Fibroblast of skin of right biceps (primary cell): ENCODE measurements around the gene TREH.
"Not testable (repeated sequence)": the region's sequence is repeated elsewhere in the genome, so short reads cannot be mapped to it uniquely, and the experiment has no call there.

Source experiments
- DNase-seq: peaks from one replicate; pipeline ENCODE4 v3.0.0-alpha.2; 2013

Gene TREH, protein sequence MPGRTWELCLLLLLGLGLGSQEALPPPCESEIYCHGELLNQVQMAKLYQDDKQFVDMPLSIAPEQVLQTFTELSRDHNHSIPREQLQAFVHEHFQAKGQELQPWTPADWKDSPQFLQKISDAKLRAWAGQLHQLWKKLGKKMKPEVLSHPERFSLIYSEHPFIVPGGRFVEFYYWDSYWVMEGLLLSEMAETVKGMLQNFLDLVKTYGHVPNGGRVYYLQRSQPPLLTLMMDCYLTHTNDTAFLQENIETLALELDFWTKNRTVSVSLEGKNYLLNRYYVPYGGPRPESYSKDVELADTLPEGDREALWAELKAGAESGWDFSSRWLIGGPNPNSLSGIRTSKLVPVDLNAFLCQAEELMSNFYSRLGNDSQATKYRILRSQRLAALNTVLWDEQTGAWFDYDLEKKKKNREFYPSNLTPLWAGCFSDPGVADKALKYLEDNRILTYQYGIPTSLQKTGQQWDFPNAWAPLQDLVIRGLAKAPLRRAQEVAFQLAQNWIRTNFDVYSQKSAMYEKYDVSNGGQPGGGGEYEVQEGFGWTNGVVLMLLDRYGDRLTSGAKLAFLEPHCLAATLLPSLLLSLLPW

DNA sequence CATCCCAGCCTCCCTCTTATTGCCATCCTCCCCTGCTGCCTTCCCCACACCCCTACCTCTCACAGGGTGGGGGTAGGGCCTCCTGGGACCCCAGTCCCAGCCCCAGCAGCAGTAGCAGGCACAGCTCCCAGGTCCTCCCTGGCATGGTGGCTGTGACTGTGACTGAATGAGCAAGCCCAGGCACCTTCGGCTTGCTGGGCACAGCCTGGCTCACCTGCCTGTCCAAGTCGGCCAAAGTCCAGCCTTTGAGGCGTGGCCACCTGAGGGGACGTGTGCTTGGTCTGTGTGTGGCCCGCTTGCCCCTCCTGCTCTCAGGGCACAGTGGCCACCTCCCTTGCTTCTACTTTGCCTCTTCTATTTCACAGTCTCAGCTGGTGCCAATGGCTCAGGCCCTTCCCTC, at the start of gene TREH:
TSS of gene TREH (minus strand) at position 168 of the 400 bp plus-strand sequence. CDS start at position 145, 23 bp downstream.
- no peak for DNase-seq

DNA sequence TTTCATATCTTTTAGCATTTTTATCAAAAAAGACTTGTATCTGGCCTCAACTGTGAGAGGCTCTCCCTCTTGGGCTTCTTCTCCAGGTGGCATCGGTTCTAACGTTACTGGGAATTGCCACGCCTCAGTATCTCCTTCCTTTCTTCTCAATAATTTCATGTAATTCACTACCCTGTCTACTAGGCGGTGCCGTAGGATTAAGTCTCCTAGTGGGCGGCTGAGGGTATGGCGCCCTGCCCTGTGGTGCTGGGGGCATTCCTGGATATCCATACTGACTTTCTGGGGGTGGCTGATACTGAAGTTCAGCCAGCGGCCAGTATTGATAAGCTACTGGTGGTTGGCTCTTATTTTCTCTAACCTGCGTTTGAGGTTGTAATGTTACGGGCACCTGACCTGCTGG, 48.7 kb upstream of the TREH start:
- not testable (repeated sequence) for DNase-seq

- not testable (repeated sequence) for DNase-seq
Observed at GRCh38 chr11:118727721-118728066, 48.2 kb upstream of the TREH start.

- not testable (repeated sequence) for DNase-seq
Observed at GRCh38 chr11:118727001-118727720, 47.7 kb upstream of the TREH start.

DNA sequence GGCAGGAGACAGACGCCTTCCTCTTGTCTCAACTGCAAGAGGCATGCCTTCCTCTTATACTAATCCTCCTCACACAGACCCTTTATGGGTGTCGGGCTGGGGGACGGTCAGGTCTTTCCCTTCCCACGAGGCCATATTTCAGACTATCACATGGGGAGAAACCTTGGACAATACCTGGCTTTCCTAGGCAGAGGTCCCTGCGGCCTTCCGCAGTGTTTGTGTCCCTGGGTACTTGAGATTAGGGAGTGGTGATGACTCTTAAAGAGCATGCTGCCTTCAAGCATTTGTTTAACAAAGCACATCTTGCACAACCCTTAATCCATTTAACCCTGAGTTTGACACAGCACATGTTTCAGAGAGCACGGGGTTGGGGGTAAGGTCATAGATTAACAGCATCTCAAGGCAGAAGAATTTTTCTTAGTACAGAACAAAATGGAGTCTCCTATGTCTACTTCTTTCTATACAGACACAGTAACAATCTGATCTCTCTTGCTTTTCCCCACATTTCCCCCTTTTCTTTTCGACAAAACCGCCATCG, 42.1 kb upstream of the TREH start:
- DNase-seq = not testable (repeated sequence)

DNA sequence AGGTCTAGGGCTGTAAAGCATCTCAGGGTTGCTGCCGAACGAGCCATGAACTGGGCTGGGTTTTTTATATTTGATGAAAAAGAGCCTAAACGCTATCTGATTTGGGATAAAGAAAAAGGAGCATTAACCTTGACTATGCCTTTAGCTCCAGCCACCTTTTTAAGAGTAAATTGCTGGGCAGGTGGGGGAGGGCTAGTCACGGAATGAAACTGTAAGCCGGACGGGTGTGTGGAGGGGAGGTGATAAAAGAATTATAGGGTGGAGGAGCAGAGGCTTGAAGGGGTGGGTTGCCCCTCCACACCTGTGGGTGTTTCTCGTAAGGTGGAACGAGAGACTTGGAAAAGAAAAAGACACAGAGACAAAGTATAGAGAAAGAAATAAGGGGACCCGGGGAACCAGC, 41.3 kb upstream of the TREH start:
- DNase-seq = not testable (repeated sequence)

GRCh38 chr11:118720078-118720477, 40.6 kb upstream of the TREH start:
- not testable (repeated sequence) for DNase-seq

DNA sequence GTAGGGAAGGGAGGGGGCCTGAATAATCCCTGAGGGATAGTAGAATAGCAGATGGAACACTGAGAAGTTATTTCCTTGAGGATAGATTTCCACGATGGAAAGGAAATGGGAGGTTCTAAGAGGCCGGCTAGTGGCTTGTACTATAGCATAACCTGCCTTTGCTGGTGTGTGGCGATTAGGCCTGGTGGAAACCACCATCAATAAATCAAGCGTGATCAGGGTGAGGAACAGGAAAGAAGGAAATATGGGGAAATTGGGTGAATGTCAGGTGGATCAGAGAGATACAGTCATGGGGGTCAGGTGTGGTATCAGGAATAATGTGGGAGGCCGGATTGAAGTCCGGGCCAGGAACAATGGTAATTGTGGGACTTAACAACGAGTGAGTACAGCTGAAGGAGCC, 39.1 kb upstream of the TREH start:
- DNase-seq = not testable (repeated sequence)

DNA sequence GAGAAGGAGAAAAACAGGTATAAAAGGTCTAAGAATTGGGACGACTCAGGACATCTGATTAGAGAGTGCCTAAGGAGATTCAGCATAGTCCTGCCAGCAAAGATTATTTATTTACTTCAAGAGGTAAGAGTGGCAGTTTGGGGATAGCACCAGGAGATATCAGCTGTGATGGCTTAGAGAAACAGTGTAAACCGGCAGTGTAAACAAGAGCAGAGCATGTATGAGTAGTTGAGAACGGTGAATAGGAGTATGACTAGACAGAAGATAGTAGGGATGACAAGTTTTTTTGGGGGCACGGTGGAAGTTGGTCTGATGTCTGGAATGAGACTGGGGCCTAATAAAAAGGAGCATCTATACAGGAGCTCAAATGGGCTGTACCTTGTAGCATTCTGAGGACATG, 38.3 kb upstream of the TREH start:
- DNase-seq = not testable (repeated sequence)

DNA sequence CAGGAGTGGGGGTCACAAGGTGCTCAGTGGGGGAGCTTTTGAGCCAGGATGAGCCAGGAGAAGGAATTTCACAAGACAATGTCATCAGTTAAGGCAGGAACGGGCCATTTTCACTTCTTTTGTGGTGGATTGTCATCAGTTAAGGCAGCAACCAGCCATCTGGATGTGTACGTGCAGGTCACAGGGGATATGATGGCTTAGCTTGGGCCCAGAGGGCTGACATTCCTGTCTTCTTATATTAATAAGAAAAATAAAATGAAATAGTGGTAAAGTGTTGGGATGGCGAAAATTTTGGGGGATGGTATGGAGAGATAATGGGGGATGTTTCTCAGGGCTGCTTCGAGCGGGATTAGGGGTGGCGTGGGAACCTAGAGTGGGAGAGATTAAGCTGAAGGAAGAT, 37.8 kb upstream of the TREH start:
- DNase-seq = not testable (repeated sequence)

DNA sequence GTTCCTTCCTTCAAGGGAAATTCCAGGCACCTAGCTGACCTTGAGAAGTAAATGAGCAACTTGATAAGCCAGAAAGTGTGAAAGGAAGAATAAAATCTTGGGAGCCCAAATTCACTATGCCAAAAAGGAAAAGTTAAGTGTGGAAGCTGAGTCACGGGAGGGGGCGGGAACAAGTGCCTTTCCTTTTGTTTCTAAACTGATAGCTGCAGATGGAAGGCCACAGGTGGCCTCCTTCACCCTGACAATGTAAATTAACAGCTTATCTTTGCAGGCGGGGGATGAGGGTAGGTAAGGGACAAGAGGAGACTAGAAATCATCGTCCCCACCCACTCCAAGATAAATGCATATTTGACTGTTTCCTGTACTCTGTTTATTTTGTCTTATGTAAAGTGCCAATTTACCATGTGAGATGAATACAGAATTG, 36.4 kb upstream of the TREH start:
- no peak for DNase-seq

DNA sequence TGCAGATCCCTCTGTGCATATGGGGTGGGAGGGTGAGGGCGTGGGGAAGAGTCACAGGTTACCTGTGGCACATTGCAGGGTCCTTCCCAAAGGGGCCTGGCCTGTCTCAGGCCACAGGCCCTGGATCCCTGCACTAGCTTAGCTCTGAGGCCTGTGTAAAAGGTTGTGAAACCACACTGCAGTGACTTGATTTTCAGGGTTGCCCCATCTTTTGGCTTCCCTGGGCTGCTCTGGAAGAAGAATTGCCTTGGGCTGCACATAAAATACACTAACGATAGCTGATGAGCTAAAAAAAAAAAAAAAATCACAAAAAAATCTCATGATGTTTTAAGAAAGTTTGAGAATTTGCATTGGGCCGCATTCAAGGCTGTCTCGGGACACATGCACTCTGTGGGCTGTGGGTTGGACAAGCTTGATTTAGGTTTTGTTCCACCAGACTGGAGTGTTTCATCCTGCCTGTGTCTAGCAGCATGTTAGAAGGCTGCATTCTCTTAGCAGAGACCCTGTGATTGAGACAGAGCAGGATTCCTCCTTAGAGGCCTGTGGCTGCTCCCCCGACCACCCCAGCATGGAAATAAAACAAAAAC, 35.9 kb upstream of the TREH start:
- no peak for DNase-seq

DNA sequence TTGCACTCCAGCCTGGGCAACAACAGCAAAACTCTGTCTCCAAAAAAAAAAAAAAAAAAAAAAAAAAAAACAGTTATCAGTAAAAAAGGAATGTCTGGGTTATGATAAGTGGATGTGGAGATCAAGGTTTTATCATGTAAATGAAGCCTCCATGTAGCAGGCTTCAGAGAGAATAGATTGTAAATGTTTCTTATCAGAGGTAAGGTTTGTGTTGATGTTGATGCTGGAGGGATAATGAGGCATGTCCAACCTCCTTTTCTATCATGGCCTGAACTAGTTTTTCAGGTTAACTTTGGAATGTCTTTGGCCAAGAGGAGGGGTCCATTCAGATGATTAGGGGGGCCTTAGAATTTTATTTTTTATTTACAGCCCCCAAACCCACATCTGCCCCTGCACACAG, 35.4 kb upstream of the TREH start:
- no peak for DNase-seq

DNA sequence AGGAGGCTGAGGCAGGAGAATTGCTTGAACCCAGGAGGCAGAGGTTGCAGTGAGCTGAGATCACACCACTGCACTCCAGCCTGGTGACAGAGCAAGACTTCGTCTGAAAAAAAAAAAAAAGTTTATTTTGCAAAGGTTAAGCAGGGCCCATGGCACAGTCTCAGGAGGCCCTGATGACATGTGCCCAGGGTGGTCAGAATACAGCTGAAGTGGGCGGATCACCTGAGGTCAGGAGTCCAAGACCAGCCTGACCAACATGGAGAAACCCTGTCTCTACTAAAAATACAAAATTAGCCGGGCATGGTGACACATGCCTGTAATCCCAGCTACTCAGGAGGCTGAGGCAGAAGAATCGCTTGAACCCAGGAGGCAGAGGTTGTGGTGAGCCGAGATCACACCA, 35.0 kb upstream of the TREH start:
- not testable (repeated sequence) for DNase-seq

DNA sequence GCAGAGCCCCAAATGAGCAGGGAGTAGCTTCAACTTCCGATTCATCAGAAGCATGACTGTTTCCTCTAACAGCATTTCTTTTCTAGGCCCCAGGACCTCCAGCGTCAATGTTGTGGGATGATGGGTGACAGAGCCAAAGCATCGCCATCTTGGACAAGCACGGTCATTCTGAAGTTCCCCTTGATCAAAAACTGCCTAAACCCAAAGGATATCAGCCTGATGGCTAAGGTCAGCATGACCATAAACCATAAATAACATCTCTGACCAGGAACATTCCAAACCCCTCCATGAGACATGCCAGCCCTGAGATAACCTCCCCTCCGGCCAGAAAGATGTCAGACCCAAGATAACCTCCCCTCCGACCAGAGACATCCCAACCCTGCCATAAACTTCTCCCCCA, 28.8 kb upstream of the TREH start:
- no peak for DNase-seq

DNA sequence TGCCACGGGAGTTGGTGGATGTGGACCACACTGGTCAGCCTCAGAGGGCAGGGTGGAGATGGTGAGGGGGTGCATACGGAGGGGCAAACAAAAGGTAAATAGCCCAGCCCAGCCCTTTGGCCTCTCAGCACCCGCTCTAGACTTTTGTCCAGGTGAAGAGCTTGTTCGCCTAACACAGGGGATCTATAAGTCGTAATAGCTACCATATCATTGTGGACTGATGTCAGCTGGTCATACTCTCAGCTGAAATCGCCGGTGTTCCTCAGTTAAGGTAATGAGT, 27.0 kb upstream of the TREH start:
- DNase-seq = no peak

DNA sequence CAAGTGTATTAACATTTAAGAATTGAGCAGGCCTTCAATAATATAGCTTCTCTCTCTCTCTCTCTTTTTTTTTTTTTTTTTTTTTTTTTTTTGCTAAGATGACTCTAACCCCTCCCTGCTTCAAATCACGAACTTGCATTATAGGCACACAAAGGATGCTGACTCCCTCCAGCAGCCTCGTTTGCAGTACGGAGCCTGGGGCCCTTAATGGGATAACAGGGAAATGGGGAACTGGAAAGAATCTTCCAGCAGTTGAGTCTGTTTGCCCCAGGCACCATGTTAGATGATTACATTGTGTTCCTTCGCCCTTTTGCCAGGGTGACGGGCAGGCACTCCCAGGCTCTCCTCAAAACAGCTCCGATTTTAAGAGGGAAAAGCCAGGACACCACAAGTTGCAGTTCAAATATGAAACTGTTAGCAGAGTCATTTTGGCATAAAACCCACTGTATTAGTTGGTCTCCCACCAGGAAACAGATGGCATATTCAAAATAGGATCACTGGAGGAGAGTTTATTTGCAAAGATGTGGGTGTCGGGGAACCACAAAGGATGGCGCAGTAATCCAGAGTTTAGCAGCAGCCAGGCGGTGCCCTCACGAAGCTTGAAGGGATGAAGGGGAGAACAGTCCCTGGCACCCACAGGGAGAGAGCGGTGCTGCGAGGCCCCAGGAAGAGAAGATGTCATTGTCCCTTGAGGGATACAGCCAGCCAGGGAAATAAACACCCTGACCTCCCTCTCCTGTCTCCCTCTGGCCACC, 26.5 kb upstream of the TREH start:
- no peak for DNase-seq

GRCh38 chr11:118705111-118705741, 25.8 kb upstream of the TREH start:
- no peak for DNase-seq

- no peak for DNase-seq
Observed at GRCh38 chr11:118703563-118704106, 24.2 kb upstream of the TREH start.

DNA sequence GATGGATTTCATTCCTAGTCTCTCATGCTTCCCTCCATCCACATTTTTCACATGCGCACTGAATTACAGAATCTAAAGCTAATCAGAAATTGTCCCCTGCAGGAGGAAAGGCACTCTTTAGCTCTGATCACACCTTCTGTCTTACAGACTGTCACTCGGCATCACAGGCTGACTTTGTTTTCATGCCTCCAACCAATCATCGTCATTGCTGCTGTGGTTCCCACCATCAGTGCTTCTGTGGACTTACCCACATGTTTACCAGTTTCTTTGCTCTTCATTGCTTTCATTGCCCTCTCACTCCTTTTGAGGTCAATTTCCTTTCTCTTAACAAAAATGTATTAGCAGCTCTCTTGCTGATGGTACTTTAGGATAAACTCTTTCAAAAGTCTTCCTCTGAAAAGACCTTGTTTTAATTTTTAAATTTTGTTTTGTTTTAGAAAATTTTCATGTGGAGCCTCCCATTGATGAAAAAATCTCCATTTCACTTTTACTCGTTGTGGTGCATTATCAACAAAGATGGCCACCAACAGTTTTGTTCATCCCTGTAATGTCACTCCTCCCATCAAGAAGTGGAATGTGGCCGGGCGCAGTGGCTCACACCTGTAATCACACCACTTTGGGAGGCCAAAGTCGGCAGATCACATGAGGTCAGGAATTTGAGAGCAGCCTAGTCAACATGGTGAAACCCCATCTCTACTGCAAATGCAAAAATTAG, 20.2 kb upstream of the TREH start:
- no peak for DNase-seq

DNA sequence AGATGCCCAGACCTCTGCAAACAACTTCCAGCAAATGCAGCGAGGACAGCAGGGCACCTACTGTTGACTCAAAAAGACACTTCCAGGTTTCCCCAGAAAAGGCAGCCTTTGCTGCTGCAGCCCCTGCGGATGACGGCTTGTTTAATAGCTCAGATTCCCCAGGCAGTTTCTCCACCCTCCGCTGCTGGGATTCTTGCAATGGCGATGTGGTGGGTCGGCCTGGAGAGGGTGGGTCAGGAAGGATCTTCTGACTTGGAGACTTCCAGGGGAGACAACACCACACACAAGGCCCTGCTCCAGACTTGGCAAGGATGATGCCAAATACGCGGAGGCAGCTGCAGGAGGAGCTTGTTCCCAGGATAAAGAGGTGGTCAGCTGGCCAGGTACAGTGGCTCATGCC, 17.9 kb upstream of the TREH start:
- no peak for DNase-seq
